Activated naive CD4-positive, alpha-beta T cell treated with anti-CD3 and anti-CD28 coated beads, Interleukin-2, amount 50 U/mL, for 24 hours (primary cell): ENCODE data around the gene ATF4.
"Not testable (repeated sequence)": the region's sequence is repeated elsewhere in the genome, so short reads cannot be mapped to it uniquely, and the experiment has no call there.

ENCODE experiments used
- H3K27ac Mint-ChIP-seq: one replicate; pipeline ENCODE4 v1.8.0; 2021; ENCODE audit warnings: mild to moderate bottlenecking, mixed read lengths
- H3K27me3 Mint-ChIP-seq: one replicate; pipeline ENCODE4 v1.8.0; 2021; ENCODE audit warnings: mixed read lengths
- H3K36me3 Mint-ChIP-seq: one replicate; pipeline ENCODE4 v1.8.0; 2021; ENCODE audit warnings: mixed read lengths
- H3K4me1 Mint-ChIP-seq: one replicate; pipeline ENCODE4 v1.8.0; 2021; ENCODE audit warnings: mixed read lengths
- H3K4me3 Mint-ChIP-seq: one replicate; pipeline ENCODE4 v1.8.0; 2021; ENCODE audit warnings: mild to moderate bottlenecking, mixed read lengths
- H3K9me3 Mint-ChIP-seq: one replicate; pipeline ENCODE4 v1.8.0; 2021; ENCODE audit warnings: mixed read lengths

The ATF4 gene

GRCh38 chr22:39498802-39499201 is 21.6 kb upstream of the ATF4 start:
- Mint-ChIP-seq H3K9me3 (no peaks in the 10 kb centered on the region), H3K4me3 (no peak overlapping the region), H3K4me1 (peaks cover 27% of the 10 kb centered on the region), H3K36me3 (peaks cover 1% of the 10 kb centered on the region), H3K27me3 (no peaks in the 10 kb centered on the region), H3K27ac (peak overlapping the region; percentile 55)

- Mint-ChIP-seq H3K9me3 (no peaks in the 10 kb centered on the region), H3K36me3 (peaks cover 1% of the 10 kb centered on the region), H3K4me3 (peak overlapping the region; percentile 36), H3K27me3 (no peaks in the 10 kb centered on the region), H3K4me1 (peaks cover 31% of the 10 kb centered on the region), H3K27ac (peak overlapping the region; percentile 12)
Observed at GRCh38 chr22:39500101-39500500, 20.3 kb upstream of the ATF4 start.

- H3K27me3 Mint-ChIP-seq = no peaks in the 10 kb centered on the region
- peaks cover 41% of the 10 kb centered on the region for H3K4me1 Mint-ChIP-seq
- no peaks in the 10 kb centered on the region for H3K9me3 Mint-ChIP-seq
- peak overlapping the region; percentile 99 for H3K27ac Mint-ChIP-seq
- peaks cover 14% of the 10 kb centered on the region for H3K36me3 Mint-ChIP-seq
- peak overlapping the region; percentile 97 for H3K4me3 Mint-ChIP-seq
Observed at GRCh38 chr22:39501644-39502108, 18.7 kb upstream of the ATF4 start.

- Mint-ChIP-seq H3K4me1 (peaks cover 44% of the 10 kb centered on the region), H3K27ac (peak within 1 kb of the TSS; percentile 99), H3K9me3 (no peaks in the 10 kb centered on the region), H3K36me3 (peaks cover 16% of the 10 kb centered on the region), H3K27me3 (no peaks in the 10 kb centered on the region), H3K4me3 (peak within 1 kb of the TSS; percentile 97)
Observed at GRCh38 chr22:39502109-39502788, 18.1 kb upstream of the ATF4 start, which contains the start of gene MIEF1. Gene MIEF1, plus strand, starts transcription at chr22:39502290. Its CDS starts 9,005 bp downstream, at chr22:39511295.

- Mint-ChIP-seq H3K27ac (peak overlapping the region; percentile 74), H3K4me3 (peak overlapping the region; percentile 97), H3K9me3 (no peaks in the 10 kb centered on the region), H3K36me3 (peaks cover 16% of the 10 kb centered on the region), H3K4me1 (peaks cover 41% of the 10 kb centered on the region), H3K27me3 (no peaks in the 10 kb centered on the region)
Observed at GRCh38 chr22:39502789-39503409, 17.5 kb upstream of the ATF4 start.

- Mint-ChIP-seq H3K27me3 (no peaks in the 10 kb centered on the region), H3K9me3 (no peaks in the 10 kb centered on the region), H3K27ac (peak overlapping the region; percentile 19), H3K36me3 (peaks cover 18% of the 10 kb centered on the region), H3K4me3 (peak overlapping the region; percentile 97), H3K4me1 (peaks cover 48% of the 10 kb centered on the region)
Observed at GRCh38 chr22:39503630-39504029, 16.7 kb upstream of the ATF4 start.

- Mint-ChIP-seq H3K9me3 (no peaks in the 10 kb centered on the region), H3K27ac (no peak overlapping the region)
Observed at GRCh38 chr22:39504071-39504470, 16.3 kb upstream of the ATF4 start.

GRCh38 chr22:39507021-39507420 is 13.3 kb upstream of the ATF4 start:
- H3K4me3 Mint-ChIP-seq, H3K27me3 Mint-ChIP-seq, H3K27ac Mint-ChIP-seq, H3K9me3 Mint-ChIP-seq: not testable (repeated sequence)
- H3K4me1 Mint-ChIP-seq = peaks cover 55% of the 10 kb centered on the region
- peaks cover 19% of the 10 kb centered on the region for H3K36me3 Mint-ChIP-seq

More at GRCh38 chr22:39504071-39504470, 16.3 kb upstream of the ATF4 start:
- H3K4me3 Mint-ChIP-seq = peak overlapping the region; percentile 42
- peaks cover 50% of the 10 kb centered on the region for H3K4me1 Mint-ChIP-seq
- no peaks in the 10 kb centered on the region for H3K27me3 Mint-ChIP-seq
- peaks cover 18% of the 10 kb centered on the region for H3K36me3 Mint-ChIP-seq

GRCh38 chr22:39508393-39508792 is 12.0 kb upstream of the ATF4 start:
- Mint-ChIP-seq H3K4me3 (no peak overlapping the region), H3K4me1 (peaks cover 48% of the 10 kb centered on the region), H3K27ac (no peak overlapping the region), H3K36me3 (peaks cover 18% of the 10 kb centered on the region), H3K9me3 (no peaks in the 10 kb centered on the region), H3K27me3 (no peaks in the 10 kb centered on the region)

GRCh38 chr22:39510529-39511149 is 9.7 kb upstream of the ATF4 start:
- Mint-ChIP-seq H3K36me3 (peaks cover 16% of the 10 kb centered on the region), H3K4me1 (peaks cover 43% of the 10 kb centered on the region), H3K9me3 (no peaks in the 10 kb centered on the region), H3K27me3 (no peaks in the 10 kb centered on the region), H3K27ac (no peak overlapping the region), H3K4me3 (no peak overlapping the region)

GRCh38 chr22:39511226-39511625 is 9.1 kb upstream of the ATF4 start:
- Mint-ChIP-seq H3K36me3 (peaks cover 16% of the 10 kb centered on the region), H3K27ac (no peak overlapping the region), H3K27me3 (no peaks in the 10 kb centered on the region), H3K4me1 (peaks cover 43% of the 10 kb centered on the region), H3K9me3 (no peaks in the 10 kb centered on the region), H3K4me3 (no peak overlapping the region)

GRCh38 chr22:39512026-39512425 is 8.3 kb upstream of the ATF4 start:
- Mint-ChIP-seq H3K4me3 (no peak overlapping the region), H3K27ac (no peak overlapping the region), H3K36me3 (peaks cover 10% of the 10 kb centered on the region), H3K9me3 (no peaks in the 10 kb centered on the region), H3K27me3 (no peaks in the 10 kb centered on the region), H3K4me1 (peaks cover 36% of the 10 kb centered on the region)

- Mint-ChIP-seq H3K36me3 (peaks cover 8% of the 10 kb centered on the region), H3K4me1 (peaks cover 32% of the 10 kb centered on the region), H3K4me3 (no peak overlapping the region), H3K27me3 (no peaks in the 10 kb centered on the region), H3K9me3 (no peaks in the 10 kb centered on the region), H3K27ac (no peak overlapping the region)
Observed at GRCh38 chr22:39513791-39514190, 6.6 kb upstream of the ATF4 start.

GRCh38 chr22:39514373-39514973 is 5.9 kb upstream of the ATF4 start:
- peaks cover 8% of the 10 kb centered on the region for H3K36me3 Mint-ChIP-seq

GRCh38 chr22:39515266-39516050 is 4.9 kb upstream of the ATF4 start:
- H3K4me1 Mint-ChIP-seq = peaks cover 24% of the 10 kb centered on the region
- H3K36me3 Mint-ChIP-seq = peaks cover 6% of the 10 kb centered on the region
- H3K27ac Mint-ChIP-seq = peak overlapping the region; percentile 79
- H3K27me3 Mint-ChIP-seq = no peaks in the 10 kb centered on the region
- H3K9me3 Mint-ChIP-seq = no peaks in the 10 kb centered on the region
- no peak overlapping the region for H3K4me3 Mint-ChIP-seq

More at GRCh38 chr22:39514373-39514973, 5.9 kb upstream of the ATF4 start:
- H3K27ac Mint-ChIP-seq = peak overlapping the region; percentile 48
- no peak overlapping the region for H3K4me3 Mint-ChIP-seq
- H3K27me3 Mint-ChIP-seq = no peaks in the 10 kb centered on the region
- H3K9me3 Mint-ChIP-seq = no peaks in the 10 kb centered on the region
- H3K4me1 Mint-ChIP-seq = peaks cover 30% of the 10 kb centered on the region
